Measurements from ENCODE around the gene FBXO15. TPM values are rescaled to one million over a fixed set of nuclear protein-coding genes. Genes with fewer than 3 reads are reported as not detected.

FBXO15 gene
- total RNA-seq, 4 donors from 2014 or later, result not detected

DNA sequence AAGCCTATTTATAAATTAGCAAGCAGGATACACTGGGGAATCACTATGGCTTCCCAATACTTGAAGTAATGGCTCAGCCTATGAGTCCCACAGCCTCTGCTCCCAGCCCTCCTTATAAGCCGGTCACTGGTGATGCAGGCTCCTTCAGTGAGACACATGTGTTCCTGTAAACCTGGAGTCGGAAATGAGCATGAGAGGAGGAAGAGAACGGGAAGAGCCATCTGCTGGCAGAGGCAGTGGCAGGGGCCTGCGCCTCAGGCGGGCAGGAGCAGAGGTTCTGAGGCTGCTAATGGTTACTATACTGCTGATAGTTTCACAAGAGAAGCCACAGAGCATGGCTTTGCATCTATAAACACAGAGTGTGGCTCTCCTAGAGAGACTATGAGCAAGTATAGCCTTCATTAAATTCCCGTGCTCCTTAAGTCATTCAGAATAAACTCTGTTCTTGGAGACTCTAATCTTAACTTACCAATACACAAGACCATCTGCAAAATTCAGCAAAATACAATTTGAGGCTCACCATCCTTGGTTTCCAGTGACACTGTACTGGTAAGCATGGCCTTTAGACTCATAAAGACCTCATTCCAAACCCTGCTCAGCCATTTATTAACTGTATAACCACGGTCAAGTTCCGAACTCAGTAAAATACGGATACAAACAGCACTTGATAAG, 63.3 kb downstream of the FBXO15 start:
- Histone ChIP-seq H3K4me3 (no peak overlapping the region), H3K9me3 (no peaks in the 10 kb centered on the region), H3K27ac (no peak overlapping the region), H3K4me1 (no peaks in the 10 kb centered on the region), H3K36me3 (no peaks in the 10 kb centered on the region), H3K27me3 (no peaks in the 10 kb centered on the region)
- TF ChIP-seq, protein P1, sequence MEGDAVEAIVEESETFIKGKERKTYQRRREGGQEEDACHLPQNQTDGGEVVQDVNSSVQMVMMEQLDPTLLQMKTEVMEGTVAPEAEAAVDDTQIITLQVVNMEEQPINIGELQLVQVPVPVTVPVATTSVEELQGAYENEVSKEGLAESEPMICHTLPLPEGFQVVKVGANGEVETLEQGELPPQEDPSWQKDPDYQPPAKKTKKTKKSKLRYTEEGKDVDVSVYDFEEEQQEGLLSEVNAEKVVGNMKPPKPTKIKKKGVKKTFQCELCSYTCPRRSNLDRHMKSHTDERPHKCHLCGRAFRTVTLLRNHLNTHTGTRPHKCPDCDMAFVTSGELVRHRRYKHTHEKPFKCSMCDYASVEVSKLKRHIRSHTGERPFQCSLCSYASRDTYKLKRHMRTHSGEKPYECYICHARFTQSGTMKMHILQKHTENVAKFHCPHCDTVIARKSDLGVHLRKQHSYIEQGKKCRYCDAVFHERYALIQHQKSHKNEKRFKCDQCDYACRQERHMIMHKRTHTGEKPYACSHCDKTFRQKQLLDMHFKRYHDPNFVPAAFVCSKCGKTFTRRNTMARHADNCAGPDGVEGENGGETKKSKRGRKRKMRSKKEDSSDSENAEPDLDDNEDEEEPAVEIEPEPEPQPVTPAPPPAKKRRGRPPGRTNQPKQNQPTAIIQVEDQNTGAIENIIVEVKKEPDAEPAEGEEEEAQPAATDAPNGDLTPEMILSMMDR (IDR thresholded peaks at IDR 0.05), result no peak
- TF ChIP-seq POLR2A (IDR thresholded peaks at IDR 0.05), result no peak
- no peak for DNase-seq

DNA sequence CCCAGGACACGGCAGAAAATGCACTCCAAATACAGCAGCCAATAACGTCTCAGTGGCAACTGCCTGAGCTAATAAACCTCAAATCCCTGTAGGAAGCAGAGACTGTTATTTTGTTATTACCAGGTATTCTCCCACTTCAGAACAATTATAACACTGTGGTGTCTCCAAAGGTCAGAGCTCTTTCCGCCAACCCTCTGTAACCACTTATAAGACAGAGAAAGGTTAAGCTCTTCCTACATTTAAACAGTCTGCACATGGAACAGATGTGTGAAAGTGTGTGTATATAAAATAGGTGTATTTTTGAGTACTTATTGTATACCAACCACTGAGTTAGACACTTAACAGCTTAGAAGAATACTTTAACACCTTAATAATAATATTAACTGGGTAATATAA, 64.1 kb downstream of the FBXO15 start:
- Histone ChIP-seq H3K4me3 (no peak overlapping the region), H3K27me3 (no peaks in the 10 kb centered on the region), H3K4me1 (no peaks in the 10 kb centered on the region), H3K27ac (peak overlapping the region in 1 of 4 donors; percentile 49), H3K9me3 (no peaks in the 10 kb centered on the region), H3K36me3 (no peaks in the 10 kb centered on the region)
- DNase-seq, result no peak
- TF ChIP-seq POLR2A (IDR thresholded peaks at IDR 0.05), result no peak
- TF ChIP-seq, protein P1 (IDR thresholded peaks at IDR 0.05), result no peak

DNA sequence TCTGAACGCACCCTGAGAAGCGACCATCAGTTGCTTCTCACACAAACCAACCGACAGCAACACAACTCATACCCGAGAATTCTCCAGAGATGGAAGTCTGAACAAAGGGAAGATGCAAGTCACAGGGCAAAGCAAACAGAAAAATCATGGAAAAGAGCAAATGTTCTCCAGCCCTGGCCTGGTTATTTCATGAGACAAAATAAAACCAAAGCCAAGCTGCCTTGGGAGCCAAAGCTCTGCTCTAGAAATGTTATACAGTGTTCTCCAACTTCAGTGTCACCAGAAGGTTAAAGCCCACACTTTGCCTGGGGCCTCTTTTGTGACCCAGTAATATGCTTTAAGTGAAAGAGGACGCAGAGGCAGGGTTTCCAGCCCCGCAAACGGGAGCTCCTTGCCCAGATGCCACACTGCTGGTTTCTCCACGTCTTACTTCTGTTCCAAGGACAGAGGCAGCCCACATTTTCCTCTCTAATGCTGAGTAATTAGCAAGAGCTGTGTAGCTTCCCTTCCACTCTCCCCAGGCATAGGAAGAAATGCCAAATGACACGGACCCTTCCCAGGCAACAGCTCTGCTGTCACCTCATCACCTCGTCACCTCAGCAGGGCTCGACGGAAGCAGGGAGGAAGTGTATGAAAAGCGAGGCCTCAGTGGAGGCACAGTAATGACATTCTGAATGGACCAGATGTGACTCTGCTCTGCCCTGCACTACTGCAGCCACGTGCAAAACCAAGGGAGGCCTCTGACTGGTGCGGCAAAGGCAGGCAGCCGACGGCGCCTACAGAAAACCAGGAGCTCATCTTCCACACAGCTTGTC, 64.7 kb downstream of the FBXO15 start:
- no peaks in the 10 kb centered on the region for H3K9me3 ChIP-seq
- no peaks in the 10 kb centered on the region for H3K27me3 ChIP-seq
- TF ChIP-seq, protein P1 (IDR thresholded peaks at IDR 0.05), result peak in 1 of 6 experiments; percentile 19
- TF ChIP-seq POLR2A (IDR thresholded peaks at IDR 0.05), result no peak
- DNase-seq, result no peak
- H3K27ac ChIP-seq, result peak overlapping the region in 1 of 4 donors; percentile 49
- H3K4me3 ChIP-seq, result no peak overlapping the region
- no peaks in the 10 kb centered on the region for H3K4me1 ChIP-seq
- no peaks in the 10 kb centered on the region for H3K36me3 ChIP-seq

DNA sequence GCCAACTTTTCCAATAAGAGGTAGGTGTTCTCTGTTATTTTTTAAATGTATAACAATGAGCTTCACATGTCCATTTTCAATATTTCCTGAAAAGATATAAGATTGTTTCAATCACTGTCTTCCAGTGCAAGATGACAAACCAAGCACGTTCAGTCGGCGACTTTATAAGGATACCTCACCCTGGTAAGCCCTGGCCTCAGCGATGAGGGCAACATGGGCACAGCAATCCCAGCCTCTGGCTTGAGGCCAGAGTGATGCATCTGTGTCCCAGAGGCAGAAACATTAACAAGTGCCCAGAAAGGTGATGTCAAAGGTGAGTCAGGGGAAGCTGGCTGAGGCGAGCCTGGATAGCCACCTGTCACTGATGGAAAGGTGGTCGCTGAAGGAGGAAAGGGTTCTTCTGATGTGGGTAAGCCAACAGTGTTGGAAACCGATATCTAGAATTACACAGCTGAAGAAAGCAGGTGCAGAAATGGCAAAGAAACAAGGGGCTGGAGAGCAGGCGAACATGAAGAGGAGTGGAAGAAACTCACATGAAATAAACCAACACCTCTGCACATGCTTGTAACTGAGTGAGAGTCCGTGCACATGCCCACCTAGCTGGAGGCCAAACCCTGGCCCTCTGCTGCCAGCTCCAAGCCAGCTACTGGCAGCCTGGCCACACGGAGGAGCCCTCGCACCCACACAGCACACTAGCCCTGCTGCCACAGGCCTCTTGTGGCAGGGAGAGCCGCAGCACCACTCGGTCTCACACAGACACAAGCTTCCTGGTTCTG, 65.5 kb downstream of the FBXO15 start:
- TF ChIP-seq, protein P1 (IDR thresholded peaks at IDR 0.05), result peak in 5 of 6 experiments; percentile 23 to 73 (median 56)
- no peak for TF ChIP-seq POLR2A (IDR thresholded peaks at IDR 0.05)
- H3K36me3 ChIP-seq, result no peaks in the 10 kb centered on the region
- H3K4me1 ChIP-seq, result no peaks in the 10 kb centered on the region
- DNase-seq, result peak; percentile 53 to 77 (median 70)
- H3K27me3 ChIP-seq, result no peaks in the 10 kb centered on the region
- H3K9me3 ChIP-seq, result no peaks in the 10 kb centered on the region
- H3K27ac ChIP-seq, result no peak overlapping the region
- H3K4me3 ChIP-seq, result no peak overlapping the region

DNA sequence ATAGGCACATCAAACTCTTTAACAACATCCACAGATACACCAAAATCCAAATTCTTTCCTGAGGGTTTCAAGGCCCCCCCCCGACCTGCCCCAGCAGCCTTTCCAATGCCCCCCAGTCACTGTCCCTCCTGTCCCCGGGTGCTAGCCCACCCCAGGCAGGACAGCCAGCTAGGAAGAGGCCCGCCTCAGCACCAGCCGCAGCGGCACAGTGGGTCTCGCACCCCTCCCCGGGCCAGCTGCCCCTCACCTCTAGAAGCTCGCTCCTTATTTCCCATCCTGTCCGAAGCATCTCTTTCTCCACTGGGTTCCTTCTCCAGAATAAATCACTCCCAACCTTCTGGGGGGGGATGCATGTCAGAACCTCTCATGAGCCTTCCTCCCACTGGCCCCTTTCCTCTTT, 69.4 kb downstream of the FBXO15 start:
- Histone ChIP-seq H3K9me3 (no peaks in the 10 kb centered on the region), H3K4me3 (no peak overlapping the region), H3K4me1 (no peaks in the 10 kb centered on the region), H3K27ac (no peak overlapping the region), H3K27me3 (no peaks in the 10 kb centered on the region), H3K36me3 (no peaks in the 10 kb centered on the region)
- no peak for TF ChIP-seq POLR2A (IDR thresholded peaks at IDR 0.05)
- TF ChIP-seq, protein P1 (IDR thresholded peaks at IDR 0.05), result no peak
- DNase-seq, result no peak
